Inferior parietal cortex (tissue), 1 donor: ENCODE results near the gene COL5A1.

Source experiments
- DNase-seq: peaks from one replicate; pipeline ENCODE4 v3.0.0-alpha.2; 2016; ENCODE audit errors: extremely low spot score

COL5A1 gene

DNA sequence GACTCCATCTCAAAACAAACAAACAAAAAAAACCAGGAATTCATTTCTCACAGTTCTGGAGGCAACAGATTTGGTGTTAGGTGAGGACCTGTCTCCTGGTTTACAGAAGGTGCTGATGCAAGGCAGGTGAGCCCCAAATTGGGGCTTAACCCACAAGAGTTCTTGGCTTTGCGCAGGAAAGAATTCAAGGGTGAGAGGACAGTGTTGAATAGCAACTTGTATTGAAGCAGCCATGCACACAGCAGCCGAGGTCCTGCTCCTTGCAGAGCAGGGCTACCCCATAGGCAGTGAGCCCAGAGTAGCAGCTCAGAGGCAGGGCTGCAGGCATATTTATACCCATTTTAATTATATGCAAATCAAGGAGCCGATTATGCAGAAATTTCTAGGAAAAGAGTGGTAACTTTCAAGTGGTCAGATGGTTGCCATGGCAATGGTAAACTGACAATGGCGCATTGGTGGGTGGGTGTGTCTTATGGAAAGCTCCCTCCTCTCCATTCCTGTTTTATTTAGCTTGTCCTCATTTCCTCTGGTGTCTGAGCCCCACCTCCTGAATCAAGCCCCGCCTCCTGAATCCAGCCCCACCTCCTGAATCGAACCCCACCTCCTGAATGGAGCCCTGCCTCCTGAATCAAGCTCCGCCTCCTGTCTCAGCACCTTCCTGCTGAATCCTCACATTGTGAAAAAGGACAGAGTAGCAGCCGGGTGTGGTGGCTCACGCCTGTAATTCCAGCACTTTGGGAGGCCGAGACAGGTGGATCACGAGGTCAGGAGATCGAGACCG is 34.5 kb upstream of the COL5A1 start:
- no peak for DNase-seq

DNA sequence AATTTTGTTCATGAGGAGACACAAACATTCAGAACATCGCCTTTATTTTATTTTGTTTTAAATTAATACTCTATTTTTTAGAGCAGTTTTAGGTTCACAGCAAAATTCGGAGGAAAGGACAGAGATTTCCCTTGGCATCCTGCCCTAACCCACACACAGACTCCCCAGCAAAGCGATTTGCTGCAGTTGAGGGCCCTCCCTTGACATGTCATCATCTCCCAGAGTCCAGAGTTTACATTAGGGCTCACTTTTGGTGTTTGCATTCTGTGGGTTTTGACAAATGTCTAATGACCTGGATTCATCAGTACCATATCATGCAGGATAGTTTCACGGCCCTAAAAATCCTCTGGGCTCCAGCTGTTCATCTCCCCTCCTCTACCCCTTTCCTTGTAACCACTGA is 33.6 kb upstream of the COL5A1 start:
- DNase-seq = no peak

DNA sequence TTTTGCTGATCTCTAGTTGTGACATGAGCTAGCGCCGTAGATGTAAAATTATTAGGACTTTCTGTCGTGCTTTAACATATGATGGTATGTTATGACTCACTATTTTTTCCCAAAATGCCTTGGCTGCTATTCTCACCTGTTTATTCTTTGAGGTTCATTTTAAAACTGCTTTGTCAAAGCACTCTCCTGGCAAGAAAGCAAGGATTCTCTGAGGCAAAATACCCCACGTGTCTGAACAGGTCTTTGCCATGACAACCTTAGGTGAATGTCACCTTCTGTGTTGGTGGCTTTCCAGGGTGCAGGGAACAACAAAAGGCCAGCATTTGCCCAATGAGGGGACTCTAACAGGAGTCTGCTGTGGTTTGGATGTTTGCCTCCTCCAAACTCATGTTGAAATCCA is 30.6 kb upstream of the COL5A1 start:
- no peak for DNase-seq

DNA sequence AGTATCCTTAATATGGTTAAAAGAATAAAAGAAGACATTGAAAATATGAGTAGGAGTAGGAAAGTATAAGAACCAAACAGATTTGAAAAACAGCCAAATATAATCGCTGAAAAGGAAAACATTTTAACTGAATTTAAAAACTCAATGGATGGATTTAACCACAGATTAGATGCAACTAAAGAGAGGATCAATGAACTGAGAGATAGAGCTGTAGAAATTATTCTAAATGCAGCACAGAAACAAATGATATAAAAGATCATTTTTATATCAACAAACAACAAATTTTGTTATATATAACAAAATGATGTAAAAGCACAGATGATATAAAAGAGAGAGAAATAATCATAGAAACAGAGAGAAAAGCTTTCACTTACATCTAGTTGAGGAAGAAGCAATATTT is 29.3 kb upstream of the COL5A1 start:
- DNase-seq = no peak

DNA sequence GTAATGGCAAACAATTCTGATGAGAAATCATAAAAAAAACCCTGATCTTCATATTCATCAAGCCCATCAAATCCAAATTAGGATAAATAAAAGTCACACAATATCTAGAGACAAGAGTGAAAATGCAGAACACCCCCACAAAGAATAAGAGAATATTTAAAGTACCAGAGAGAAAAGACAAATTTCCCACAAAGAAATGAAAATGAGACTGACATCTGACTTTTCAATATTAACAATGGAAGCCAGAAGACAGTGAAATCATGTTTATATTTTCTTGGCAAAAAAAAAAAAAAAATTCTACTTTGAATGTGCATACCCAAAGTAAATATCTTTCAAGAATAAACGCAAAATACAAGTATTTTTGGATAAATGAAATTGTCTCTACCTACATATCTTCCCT is 28.9 kb upstream of the COL5A1 start:
- DNase-seq = no peak

DNA sequence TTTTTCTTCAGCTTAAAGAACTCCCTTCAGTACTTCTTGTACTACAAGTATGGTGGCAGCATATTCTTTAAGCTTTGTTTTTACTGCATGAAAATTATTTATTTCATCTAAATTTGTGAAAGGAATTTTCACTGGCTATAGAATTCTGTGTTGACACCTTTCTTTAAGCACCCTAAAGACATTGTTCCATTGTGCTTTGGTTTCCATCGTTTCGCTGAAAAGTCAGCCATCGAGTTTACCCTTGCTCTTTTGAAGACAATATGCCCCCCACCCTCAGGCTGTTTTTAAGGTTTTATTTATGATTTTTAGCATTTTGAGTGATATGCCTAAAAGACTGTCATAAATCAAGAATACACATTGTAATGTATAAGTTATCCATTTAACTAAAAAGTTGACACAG is 27.3 kb upstream of the COL5A1 start:
- no peak for DNase-seq

DNA sequence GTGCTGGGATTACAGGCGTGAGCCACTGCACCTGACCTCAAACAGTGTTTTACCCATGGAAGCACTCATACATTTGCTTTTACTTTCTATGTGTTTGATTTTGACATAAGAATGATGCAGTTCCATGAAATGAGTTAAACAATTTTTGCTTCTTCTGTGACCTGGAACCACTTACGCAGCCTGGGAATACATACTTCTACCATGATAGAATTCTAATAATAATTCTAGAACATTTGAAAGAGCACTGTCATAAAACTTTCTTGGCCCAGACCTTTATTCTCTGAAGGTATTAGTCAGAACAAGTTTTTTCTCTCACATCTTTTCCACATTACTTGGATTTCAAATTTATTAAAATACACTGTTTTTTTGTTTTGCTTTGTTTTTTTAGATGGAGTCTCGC is 25.3 kb upstream of the COL5A1 start:
- no peak for DNase-seq

DNA sequence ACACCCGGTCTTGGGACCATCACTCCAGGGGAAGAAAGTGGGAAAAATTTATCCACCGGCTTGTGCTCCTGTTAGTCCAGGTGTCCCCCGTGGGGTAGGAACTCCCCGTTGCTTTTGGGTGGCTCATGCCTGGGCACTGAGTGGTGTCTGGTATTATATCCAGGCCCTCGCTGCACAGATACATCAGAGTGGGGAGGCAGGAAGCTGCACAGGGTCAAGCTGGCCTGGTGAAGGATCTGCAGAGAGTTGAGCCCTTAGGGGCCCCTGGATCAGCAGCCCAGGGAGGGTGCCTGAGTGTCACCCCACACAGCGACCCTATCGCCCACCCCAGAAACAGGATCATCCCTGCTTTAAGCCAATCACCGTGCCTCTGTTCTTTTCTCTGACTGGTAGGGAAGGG is 24.4 kb upstream of the COL5A1 start:
- no peak for DNase-seq

DNA sequence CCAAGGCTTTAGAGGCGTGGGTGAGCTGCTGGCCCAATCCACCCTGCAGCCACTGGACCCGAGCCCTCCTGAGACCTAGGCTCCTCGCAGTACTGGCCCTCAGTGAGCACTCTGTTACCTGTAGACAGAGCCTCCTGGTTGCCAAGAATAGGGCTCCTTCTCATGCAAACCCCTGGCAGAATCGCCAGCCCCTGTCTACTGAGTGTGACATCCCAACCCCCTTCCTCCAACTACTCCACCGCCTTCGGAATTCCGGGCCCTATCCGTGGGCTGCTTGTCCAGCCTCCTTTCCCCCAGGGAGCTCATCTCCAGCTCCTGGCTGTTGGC is 23.8 kb upstream of the COL5A1 start:
- no peak for DNase-seq

DNA sequence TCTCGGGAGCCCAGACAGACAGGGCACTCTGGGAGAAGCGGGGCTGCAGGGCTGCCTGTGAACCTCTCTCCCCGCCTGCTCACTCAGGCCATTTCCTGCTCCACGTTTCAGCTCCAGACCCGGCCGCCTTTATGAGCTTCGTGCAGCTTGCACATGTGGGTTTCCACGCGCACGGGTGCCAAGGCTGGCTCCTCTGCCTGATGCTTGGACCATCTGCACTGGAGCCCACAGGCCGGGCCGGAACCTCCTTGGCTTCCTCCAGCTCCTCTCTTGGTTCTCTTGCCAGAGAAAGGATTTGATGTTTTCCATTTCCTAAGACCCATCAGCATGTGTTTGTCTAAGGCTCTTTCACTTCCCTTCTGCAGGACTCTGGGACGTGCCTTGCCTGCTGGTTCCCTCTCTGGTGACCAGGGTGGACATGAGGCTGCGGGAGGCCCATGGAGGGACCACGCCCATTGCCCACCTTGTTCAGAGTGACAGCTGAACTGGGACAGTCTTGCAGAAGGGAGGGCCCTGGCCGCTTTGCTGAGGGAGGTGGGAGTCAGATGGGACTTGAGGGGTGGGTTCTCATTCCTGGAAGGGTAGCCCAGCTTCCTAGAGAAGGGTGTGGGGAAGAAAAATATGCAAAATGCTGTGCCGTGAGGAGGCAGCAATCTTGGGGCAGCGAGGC is 23.3 kb upstream of the COL5A1 start:
- no peak for DNase-seq

DNA sequence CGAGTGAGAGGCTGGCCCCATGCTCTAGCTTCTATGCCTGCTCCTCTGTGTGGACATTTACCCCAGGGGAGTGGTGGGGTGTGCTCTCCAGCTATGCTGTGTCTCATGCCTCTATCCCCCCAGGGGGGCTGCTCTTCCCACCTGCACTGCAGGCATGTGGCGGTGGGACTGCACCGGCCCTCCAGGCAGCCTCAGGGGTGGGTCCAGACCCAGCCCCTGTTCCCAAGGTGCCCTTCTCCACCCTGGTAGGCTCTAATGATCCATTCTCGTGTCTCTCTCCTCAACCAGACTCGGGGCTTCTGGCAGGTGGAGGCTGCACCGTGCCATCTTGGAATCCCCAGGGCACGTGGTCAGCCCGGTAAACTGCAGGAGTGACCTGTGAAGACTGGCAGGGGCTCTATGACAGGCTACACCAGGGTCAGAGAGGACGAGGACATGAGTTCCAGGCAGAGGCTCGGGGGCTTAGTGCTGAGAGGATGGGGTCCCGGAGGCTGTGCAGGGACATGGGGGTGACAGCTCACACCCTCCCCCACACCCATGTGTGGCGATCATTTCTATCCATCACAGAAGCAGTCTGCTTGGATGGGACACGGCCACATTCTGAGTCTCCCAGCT is 22.7 kb upstream of the COL5A1 start:
- no peak for DNase-seq

DNA sequence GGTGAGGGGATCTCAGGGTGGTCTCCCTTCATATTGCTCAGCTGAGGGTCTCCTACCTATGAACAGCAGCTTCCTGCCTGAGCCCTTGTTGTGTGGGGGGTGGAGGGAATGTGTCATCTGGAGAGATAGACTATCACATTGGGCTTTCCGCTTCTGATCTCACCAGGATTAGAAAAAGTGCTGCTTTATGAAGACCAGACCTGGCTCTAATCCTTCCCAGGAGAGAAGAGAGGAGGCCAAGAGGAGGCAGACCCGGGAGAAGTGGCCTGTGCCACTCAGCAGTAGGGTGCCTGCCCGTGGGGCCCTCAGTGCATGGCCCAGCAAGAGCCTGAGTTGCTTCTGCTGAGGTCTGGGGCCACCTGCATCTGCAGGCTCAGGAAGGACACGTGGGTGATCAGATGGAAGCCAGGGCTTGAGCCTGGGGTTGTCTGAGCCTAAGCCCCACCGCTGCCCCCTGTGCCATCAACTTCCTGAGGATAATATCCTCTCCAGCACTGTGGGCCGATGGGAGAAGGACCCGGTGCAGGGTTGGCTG is 22.1 kb upstream of the COL5A1 start:
- no peak for DNase-seq

DNA sequence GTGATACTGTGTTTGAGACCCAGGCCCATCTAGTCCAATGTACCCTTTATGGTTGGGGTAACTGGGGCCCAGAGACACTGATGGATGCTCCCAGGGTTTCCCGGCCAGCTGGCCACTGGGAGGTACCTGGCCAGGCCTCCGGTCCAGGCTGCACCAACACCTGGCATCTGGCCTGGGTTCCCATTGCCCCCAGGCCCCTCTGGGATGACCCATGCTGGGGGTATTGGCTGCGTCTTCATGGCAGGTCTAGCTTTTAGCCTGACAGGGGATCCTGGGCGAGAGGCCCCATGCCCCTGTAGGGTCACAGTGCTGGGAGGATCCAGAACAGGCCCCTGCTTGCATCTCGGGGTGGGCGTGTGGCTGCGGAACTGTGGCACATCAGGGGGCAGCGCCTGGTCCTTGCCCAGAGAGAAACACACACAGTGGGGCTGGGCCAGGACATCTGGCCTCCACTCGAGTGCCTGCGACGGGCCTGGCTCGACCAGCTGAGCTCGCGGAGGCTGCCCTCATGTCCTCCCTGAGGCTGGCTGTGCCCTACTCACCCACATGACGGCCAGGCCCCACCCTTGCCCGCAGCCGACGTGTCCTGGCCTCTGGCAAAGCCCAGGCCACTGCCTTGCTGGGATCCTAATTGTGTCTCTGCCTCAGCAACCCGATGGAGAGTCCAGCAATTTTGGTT is 21.5 kb upstream of the COL5A1 start:
- DNase-seq = no peak

DNA sequence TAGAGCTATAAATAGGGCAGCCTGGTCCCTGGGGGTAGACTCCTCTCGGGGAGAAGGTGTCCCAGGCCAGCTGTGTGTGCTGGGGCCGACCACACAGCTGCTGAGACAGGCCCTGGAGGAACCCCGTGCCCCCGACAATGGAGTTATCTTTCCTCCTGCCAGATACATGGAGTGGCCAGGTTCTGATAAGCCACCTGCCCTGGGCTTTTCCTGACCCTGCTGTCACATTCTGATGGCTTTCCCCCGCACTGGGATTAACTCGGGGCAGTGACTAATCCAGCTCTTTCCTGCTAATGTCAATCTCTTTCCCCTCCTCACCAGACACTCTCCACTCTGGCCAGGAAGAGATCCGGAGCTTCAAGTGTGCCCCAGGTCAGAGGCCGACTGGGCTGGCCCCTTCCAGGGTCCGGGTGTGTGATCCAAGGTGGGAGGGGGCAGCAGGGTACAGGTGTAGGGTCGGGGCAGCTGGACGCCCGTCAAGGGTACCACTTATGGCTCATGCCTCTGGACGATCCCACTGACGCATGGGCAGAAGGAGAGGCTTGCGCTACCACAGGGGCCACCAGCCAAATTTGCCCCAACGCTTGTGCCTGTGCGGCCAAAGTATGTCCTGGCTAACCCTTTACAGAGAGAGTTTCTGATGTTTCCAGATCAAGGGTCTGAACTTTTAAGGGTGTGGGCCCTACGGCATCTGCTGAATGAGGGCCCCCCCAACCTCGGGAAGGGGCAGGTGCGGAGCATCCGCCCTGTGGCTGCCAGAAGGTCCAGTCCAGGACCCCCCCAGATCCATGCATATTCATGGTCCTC is 20.6 kb upstream of the COL5A1 start:
- DNase-seq = no peak

DNA sequence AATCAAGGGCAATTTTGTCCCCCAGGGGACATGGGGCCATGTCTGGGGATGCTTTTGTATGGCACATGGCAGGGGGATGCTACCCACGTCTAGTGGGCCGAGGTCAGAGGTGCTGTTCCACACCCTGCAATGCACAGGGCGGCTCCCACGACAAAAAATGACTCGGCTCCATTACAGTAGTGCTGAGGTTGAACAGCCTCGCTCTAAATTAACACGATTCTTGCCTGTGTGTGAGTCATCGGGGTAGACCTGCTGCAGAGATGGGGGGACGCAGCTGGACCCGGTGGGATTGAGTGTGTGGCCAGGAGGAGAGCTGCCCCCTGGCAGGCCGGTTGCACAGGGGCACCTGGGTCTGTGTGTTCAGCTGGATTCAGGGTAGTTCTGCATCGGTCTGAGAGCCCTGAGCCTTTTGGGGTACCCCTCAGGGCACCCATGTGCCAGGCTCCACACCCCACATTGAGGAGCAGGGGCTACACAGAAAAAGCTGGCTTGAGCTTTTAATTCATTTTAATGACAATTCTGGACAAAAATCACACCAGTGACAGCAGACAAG is 20.0 kb upstream of the COL5A1 start:
- DNase-seq = no peak

DNA sequence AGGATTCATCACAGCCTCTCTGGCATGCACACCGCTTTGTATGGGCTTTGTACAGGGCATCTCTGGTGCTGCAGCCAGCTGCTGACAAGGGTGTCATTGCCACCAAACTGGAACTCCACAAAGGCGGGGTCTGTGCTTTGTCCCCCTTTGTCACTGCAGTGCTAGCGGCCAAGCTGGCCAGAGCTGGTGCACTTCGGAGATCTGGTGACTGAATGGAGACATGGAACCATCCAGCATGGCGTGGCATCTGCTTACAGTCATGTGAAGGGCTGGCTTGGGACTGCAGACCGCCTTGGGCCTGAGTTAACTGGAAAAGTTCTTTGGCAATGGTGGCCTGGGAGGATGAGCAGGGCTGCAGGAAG is 18.7 kb upstream of the COL5A1 start:
- DNase-seq = no peak

DNA sequence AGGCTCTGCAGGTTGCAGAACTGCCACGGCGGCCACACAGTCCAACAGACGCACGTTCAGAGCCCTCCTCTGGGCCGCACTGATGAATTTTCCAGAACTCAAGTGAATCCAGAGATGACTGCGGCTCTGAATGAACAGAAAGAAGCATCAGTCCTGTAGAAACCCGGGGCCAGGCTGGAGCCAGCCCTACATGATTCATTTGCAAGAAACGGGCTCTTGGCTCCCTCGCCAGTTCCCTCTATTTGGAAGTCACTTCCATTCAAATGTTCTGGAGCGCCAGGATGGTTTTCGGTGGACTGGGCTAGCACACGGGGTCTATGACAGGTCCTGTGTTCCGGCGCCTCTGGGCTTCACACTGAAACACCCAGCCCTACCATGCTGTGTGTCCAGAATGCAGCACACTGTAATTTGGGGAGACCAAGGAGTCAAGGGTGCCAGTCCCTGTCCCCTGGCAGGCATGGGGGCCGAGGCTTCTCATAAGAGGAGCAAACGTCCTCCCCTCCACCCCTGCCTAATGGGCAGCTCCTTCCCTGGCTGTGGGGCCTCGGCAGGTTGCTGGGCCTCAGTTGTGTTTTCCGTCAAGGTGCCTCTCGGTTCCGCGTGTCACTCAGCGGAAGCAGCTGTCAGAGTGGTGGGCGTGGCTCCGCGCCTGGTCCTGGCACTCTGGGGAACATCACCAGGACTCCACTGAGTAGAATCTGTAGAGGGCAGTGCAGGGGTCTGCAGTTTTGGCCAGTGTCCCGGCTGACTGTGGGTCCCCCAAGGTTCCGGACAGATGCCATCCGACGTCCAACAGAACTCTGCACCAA is 18.1 kb upstream of the COL5A1 start:
- DNase-seq = no peak

DNA sequence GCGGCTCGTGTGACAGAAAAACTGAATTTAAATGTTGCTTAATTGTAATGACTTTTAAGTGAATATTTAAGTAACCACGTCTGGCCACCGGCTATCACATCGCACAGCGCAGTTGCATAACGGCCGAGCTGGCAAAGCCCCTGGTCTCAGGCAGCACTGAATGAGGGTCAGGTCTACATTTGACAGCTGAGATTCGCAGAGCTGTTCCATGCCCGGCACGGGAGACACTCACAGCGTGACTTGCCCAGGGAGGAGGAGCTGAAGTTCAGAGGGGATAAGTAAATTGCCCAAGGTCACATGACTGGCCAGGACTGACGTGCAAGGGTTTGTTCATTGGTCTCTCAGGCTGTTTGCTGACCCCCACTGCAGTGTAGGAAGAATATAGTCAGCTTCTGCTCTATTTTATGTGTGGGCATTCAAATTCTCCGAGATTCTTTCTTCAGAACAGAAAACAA is 17.4 kb upstream of the COL5A1 start:
- DNase-seq = no peak

DNA sequence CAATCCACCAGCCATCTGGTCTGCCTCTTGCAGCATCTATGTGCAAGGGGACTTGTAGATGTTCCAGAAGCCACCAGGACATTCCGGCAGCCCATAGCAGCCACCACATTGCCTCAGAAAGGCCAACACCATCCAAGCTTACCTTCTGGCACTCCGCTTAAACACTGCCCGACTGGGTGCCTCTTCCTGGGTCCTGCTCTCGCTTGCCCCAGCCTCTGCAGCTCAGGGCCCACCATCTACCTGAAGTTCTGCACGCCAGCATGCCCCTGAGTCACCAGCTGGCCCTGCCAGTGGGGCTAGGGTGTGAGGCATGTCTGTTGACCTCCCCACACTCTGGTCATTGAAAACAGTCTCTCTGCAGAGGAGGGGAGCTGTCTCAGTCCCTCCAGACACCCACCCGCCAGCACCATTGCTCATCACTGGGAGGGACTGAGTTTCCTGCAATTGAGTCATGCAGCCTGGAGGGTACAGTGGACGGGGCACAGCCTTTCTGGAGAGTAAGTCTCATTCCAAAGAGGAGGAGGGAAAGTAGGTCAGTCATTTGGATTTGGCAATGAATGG is 16.9 kb upstream of the COL5A1 start:
- DNase-seq = no peak
